ENCODE data around the gene DENND1A.

DNA sequence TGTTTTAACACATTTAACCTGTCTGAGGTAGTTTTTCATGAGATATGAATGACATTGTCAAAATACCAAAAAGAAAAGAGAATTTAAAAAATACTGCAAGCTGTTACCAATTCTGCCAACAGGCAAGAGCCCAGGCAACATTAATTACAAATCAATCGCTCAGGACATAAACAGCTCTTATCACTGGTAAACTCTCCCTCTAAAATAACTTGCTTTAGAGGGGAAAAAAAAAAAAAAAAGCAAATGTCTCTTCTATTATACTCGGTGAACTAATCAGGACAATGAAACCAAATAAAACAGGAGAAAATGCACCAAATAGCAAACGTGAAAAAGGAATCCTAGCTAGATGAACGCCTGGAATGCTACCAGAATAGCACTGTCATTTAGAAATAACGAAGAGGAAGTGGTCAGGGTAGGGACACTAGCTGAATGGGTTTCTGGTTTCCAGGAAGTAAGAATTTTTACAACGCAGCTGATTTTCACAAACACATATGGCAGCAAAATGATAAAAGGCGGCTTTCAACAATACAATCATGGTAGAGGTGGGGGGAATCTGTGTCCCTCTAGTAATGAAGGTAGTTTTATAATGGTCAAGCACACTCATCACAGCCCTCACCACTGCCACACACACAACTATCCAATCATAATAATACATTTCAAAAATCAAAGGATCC, 94.9 kb downstream of the DENND1A start:
- TF ChIP-seq POLR2AphosphoS5 (IDR thresholded peaks at IDR 0.05; ENCODE audit: low read depth, low read length) (no peak), TAF1 (IDR thresholded peaks at IDR 0.05; ENCODE audit: borderline replicate concordance, insufficient read depth, low read length) (no peak), FOXP2 (optimal IDR thresholded peaks at IDR 0.05; ENCODE audit: borderline replicate concordance, extremely low read depth, extremely low read length, insufficient read depth) (no peak), SIN3A (IDR thresholded peaks at IDR 0.05; ENCODE audit: borderline replicate concordance, insufficient read depth, low read length) (peak; percentile 49; the same call in 1 of the 2 replicates)
- TF ChIP-seq, protein P1, sequence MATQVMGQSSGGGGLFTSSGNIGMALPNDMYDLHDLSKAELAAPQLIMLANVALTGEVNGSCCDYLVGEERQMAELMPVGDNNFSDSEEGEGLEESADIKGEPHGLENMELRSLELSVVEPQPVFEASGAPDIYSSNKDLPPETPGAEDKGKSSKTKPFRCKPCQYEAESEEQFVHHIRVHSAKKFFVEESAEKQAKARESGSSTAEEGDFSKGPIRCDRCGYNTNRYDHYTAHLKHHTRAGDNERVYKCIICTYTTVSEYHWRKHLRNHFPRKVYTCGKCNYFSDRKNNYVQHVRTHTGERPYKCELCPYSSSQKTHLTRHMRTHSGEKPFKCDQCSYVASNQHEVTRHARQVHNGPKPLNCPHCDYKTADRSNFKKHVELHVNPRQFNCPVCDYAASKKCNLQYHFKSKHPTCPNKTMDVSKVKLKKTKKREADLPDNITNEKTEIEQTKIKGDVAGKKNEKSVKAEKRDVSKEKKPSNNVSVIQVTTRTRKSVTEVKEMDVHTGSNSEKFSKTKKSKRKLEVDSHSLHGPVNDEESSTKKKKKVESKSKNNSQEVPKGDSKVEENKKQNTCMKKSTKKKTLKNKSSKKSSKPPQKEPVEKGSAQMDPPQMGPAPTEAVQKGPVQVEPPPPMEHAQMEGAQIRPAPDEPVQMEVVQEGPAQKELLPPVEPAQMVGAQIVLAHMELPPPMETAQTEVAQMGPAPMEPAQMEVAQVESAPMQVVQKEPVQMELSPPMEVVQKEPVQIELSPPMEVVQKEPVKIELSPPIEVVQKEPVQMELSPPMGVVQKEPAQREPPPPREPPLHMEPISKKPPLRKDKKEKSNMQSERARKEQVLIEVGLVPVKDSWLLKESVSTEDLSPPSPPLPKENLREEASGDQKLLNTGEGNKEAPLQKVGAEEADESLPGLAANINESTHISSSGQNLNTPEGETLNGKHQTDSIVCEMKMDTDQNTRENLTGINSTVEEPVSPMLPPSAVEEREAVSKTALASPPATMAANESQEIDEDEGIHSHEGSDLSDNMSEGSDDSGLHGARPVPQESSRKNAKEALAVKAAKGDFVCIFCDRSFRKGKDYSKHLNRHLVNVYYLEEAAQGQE (IDR thresholded peaks at IDR 0.05; ENCODE audit: insufficient read depth in 1 of 2, low read depth in 2 of 2, low read length in 2 of 2): no peak

Data from PFSK-1 (cell line).